ENCODE results near the gene PHF21A.
"Not testable (repeated sequence)": the region's sequence is repeated elsewhere in the genome, so short reads cannot be mapped to it uniquely, and the experiment has no call there.

The PHF21A gene

DNA sequence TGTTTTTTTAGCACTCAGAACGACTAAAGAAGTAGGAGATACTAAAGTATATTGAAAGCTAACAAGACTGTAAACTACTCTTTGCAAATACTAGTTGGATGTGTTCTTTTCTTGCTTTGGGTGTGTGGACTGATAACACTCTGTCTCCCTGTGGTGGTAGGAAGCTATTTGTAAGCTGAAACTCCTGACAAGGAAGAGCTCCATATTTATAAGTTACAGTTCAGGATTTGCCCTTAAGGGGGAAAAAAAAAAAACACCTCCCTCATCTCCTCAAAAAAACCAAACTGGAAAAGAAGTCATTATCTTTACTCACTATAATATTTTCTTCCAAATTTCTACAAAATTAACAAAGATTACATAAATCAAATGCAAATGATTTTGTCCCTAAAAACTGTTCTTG lies 103.9 kb downstream of the PHF21A start:
- Histone ChIP-seq H3K4me1 (ENCODE audit: control insufficient read depth, insufficient read depth, low read length) (peaks cover 7% of the 10 kb centered on the region), H3K27ac (ENCODE audit: insufficient read depth, low read depth, low read length, poor library complexity, severe bottlenecking) (no peak overlapping the region), H3K27me3 (ENCODE audit: control insufficient read depth, insufficient read depth, low read length, poor library complexity, severe bottlenecking) (no peaks in the 10 kb centered on the region), H3K36me3 (ENCODE audit: control insufficient read depth, insufficient read depth, low read length) (no peaks in the 10 kb centered on the region), H3K4me3 (ENCODE audit: insufficient read depth, low read depth, low read length) (no peak overlapping the region), H3K9me3 (ENCODE audit: control insufficient read depth, low read length) (no peaks in the 10 kb centered on the region)
- WGBS, 2 experiments: 100% methylated on average over 1 of the region's 1 CpG; no CpG with 5 or more reads in 1 of the 2 experiments

DNA sequence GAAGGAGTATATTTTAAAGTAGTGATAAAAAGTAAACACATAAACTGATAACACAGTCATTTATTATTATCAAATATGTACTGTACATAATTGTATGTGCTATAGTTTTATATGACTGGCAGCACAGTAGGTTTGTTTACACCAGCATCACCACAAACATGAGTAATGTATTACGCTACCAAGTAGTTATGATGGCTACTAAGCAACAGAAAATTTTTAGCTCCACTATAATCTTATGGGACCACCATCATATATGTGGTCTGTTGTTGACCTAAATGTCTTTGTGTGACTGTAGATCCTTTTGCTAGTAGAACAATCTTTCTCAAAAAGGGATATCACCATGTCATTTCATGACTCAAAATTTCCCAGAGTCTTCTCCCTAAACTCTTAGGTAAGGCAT lies 105.3 kb downstream of the PHF21A start:
- WGBS, 2 experiments: 100% methylated on average over 1 of the region's 1 CpG; no CpG with 5 or more reads in 1 of the 2 experiments
- H3K9me3 ChIP-seq (ENCODE audit: control insufficient read depth, low read length): no peaks in the 10 kb centered on the region

DNA sequence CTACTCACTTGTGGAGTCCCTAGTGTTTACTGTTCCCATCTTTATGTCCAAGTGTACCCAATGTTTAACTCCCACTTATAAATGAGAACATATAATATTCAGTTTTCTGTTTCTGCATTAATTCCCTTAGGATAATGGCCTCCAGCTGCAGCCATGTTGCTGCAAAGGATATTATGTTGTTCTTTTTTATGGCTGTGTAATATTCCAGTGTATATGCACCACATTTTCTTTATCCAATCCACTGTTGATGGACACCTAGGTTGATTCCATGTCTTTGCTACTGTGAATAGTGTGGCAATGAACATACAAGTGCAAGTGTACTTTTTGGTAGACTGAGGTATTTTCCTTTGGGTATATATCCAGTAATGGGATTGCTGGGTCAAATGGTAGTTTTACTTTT lies 107.1 kb downstream of the PHF21A start:
- not testable (repeated sequence) for H3K36me3 ChIP-seq (ENCODE audit: control insufficient read depth, insufficient read depth, low read length); H3K4me3 ChIP-seq (ENCODE audit: insufficient read depth, low read depth, low read length); H3K27me3 ChIP-seq (ENCODE audit: control insufficient read depth, insufficient read depth, low read length, poor library complexity, severe bottlenecking); H3K9me3 ChIP-seq (ENCODE audit: control insufficient read depth, low read length); H3K4me1 ChIP-seq (ENCODE audit: control insufficient read depth, insufficient read depth, low read length); H3K27ac ChIP-seq (ENCODE audit: insufficient read depth, low read depth, low read length, poor library complexity, severe bottlenecking)

More for the DNA sequence above, 105.3 kb downstream of the PHF21A start:
- H3K4me1 ChIP-seq (ENCODE audit: control insufficient read depth, insufficient read depth, low read length): peaks cover 10% of the 10 kb centered on the region
- H3K36me3 ChIP-seq (ENCODE audit: control insufficient read depth, insufficient read depth, low read length): no peaks in the 10 kb centered on the region
- H3K4me3 ChIP-seq (ENCODE audit: insufficient read depth, low read depth, low read length): no peak overlapping the region
- no peaks in the 10 kb centered on the region for H3K27me3 ChIP-seq (ENCODE audit: control insufficient read depth, insufficient read depth, low read length, poor library complexity, severe bottlenecking)
- H3K27ac ChIP-seq (ENCODE audit: insufficient read depth, low read depth, low read length, poor library complexity, severe bottlenecking): no peak overlapping the region

DNA sequence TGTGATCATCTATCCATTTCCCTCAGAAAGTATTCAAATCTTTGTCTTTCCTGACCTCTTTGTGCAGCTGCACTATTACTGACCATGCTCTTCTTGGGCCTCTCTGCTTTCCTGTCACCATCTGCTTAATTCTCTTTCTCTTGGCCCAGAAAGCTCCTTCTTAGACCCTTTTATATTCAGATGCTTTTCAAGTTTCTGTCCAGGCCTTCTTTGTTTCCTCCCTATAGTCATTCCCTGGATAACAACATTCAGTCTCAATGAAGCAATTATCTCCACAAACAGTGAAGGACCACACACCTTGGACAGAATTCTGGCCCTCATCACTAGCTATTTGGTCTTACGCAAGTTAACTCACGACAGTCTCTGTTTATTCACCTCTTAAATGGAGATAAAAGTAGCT lies 109.1 kb downstream of the PHF21A start:
- Histone ChIP-seq H3K36me3 (ENCODE audit: control insufficient read depth, insufficient read depth, low read length) (no peaks in the 10 kb centered on the region), H3K9me3 (ENCODE audit: control insufficient read depth, low read length) (no peaks in the 10 kb centered on the region), H3K4me1 (ENCODE audit: control insufficient read depth, insufficient read depth, low read length) (peaks cover 10% of the 10 kb centered on the region), H3K27ac (ENCODE audit: insufficient read depth, low read depth, low read length, poor library complexity, severe bottlenecking) (no peak overlapping the region), H3K4me3 (ENCODE audit: insufficient read depth, low read depth, low read length) (no peak overlapping the region), H3K27me3 (ENCODE audit: control insufficient read depth, insufficient read depth, low read length, poor library complexity, severe bottlenecking) (no peaks in the 10 kb centered on the region)
- WGBS, 2 experiments: 34 to 44% methylated on average over 2 of the region's 2 CpGs

DNA sequence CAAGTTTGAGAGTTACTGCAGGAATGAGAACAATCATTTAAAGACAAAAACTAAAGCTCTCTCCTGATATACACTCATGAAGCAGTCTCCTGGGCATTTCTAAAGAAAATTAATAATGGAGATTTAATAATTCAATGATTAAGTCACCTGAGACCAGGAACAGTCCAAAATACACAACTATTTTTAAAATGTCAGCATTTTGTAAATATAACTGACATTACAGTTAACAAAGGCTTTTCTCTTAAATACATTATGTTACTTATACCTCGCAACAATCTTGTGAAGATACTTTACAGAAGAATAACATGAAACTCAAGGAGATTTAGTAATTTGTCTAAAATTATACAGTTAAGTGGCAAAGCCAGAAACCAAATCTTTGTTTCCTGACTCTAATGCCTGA lies 111.2 kb downstream of the PHF21A start:
- no peaks in the 10 kb centered on the region for H3K27me3 ChIP-seq (ENCODE audit: control insufficient read depth, insufficient read depth, low read length, poor library complexity, severe bottlenecking)
- H3K36me3 ChIP-seq (ENCODE audit: control insufficient read depth, insufficient read depth, low read length): no peaks in the 10 kb centered on the region
- WGBS, 2 experiments: 83 to 100% methylated on average over 1 of the region's 1 CpG
- H3K4me3 ChIP-seq (ENCODE audit: insufficient read depth, low read depth, low read length): no peak overlapping the region
- H3K9me3 ChIP-seq (ENCODE audit: control insufficient read depth, low read length): no peaks in the 10 kb centered on the region
- no peak overlapping the region for H3K27ac ChIP-seq (ENCODE audit: insufficient read depth, low read depth, low read length, poor library complexity, severe bottlenecking)
- peaks cover 10% of the 10 kb centered on the region for H3K4me1 ChIP-seq (ENCODE audit: control insufficient read depth, insufficient read depth, low read length)

DNA sequence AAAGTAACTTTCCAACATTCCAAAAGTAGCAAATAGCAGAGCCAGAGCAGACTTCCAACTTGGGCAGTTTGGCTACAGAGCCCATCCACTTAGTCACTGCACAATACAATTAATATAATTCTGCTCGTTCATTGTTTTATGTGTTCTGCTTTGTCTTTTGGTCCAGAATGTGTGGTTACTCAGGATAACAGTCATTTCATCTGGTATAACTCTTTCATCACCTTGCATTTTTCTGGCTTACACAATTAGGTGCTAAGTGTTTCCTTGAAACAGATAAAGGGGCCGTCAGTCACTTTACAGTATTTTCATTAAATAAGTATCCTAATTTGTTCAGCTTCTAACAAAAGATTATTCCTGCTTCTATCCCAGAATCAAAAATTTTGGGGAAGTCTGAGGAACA lies 111.6 kb downstream of the PHF21A start:
- no peak overlapping the region for H3K27ac ChIP-seq (ENCODE audit: insufficient read depth, low read depth, low read length, poor library complexity, severe bottlenecking)
- H3K4me1 ChIP-seq (ENCODE audit: control insufficient read depth, insufficient read depth, low read length): peaks cover 10% of the 10 kb centered on the region
- 86 to 94% methylated on average over 2 of the region's 2 CpGs for WGBS, 2 experiments
- no peak overlapping the region for H3K4me3 ChIP-seq (ENCODE audit: insufficient read depth, low read depth, low read length)
- no peaks in the 10 kb centered on the region for H3K27me3 ChIP-seq (ENCODE audit: control insufficient read depth, insufficient read depth, low read length, poor library complexity, severe bottlenecking)
- H3K36me3 ChIP-seq (ENCODE audit: control insufficient read depth, insufficient read depth, low read length): no peaks in the 10 kb centered on the region
- no peaks in the 10 kb centered on the region for H3K9me3 ChIP-seq (ENCODE audit: control insufficient read depth, low read length)

DNA sequence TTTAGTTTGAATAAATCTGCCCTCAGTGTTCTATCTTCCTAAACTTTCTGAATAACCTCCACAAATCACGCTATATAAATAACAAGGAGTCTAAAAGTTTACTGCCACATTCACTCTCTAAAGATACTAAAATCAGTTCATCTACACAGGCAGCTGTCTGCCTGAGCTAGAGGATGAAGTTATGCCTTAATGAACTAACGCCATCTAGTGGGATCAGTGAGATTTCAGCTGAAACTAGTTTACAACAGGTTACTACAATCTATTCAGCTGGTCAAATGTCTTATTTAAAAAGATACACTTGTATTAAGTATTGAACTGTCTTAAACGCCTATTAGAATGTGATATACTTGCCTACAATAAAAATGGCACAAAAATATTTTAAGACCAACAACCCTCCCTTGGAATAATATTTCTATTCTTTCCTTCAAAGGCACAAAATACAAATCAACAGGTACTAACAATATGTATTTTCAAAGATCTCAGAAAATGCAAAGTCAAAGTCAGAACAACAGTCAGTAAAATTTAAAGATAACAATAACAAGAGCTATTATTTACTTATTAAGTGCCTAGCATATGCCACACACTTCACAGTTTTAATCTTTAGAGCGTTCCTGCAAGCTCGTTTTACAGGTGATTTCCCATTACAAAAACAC lies 114.7 kb downstream of the PHF21A start:
- Histone ChIP-seq H3K9me3 (ENCODE audit: control insufficient read depth, low read length) (no peaks in the 10 kb centered on the region), H3K4me3 (ENCODE audit: insufficient read depth, low read depth, low read length) (no peak overlapping the region), H3K4me1 (ENCODE audit: control insufficient read depth, insufficient read depth, low read length) (peaks cover 7% of the 10 kb centered on the region), H3K36me3 (ENCODE audit: control insufficient read depth, insufficient read depth, low read length) (no peaks in the 10 kb centered on the region), H3K27me3 (ENCODE audit: control insufficient read depth, insufficient read depth, low read length, poor library complexity, severe bottlenecking) (no peaks in the 10 kb centered on the region), H3K27ac (ENCODE audit: insufficient read depth, low read depth, low read length, poor library complexity, severe bottlenecking) (no peak overlapping the region)
- WGBS, 2 experiments: 48 to 54% methylated on average over 4 of the region's 5 CpGs

DNA sequence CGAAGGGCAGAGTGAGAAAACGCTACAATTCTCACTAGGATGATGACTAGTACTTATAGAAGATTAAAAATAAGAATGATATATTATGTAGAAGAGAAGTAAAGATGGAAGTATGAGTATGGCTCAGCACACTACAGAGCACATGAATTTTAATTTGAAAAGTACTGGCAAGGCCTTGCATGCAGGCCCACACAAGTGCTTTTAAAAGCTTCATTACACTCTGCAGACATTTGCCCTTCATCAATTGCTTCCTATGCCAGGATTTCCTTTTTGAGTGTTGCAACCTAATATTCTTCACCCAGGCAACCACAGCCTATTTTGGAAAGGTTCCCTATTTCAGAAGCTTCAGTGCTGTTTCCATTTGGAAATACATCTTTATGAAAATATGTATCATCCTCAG lies 117.7 kb downstream of the PHF21A start:
- no peaks in the 10 kb centered on the region for H3K27me3 ChIP-seq (ENCODE audit: control insufficient read depth, insufficient read depth, low read length, poor library complexity, severe bottlenecking)
- H3K4me1 ChIP-seq (ENCODE audit: control insufficient read depth, insufficient read depth, low read length): peaks cover 7% of the 10 kb centered on the region
- no peak overlapping the region for H3K27ac ChIP-seq (ENCODE audit: insufficient read depth, low read depth, low read length, poor library complexity, severe bottlenecking)
- WGBS, 2 experiments: 87 to 94% methylated on average over 2 of the region's 2 CpGs
- H3K4me3 ChIP-seq (ENCODE audit: insufficient read depth, low read depth, low read length): no peak overlapping the region
- H3K9me3 ChIP-seq (ENCODE audit: control insufficient read depth, low read length): no peaks in the 10 kb centered on the region
- no peaks in the 10 kb centered on the region for H3K36me3 ChIP-seq (ENCODE audit: control insufficient read depth, insufficient read depth, low read length)

DNA sequence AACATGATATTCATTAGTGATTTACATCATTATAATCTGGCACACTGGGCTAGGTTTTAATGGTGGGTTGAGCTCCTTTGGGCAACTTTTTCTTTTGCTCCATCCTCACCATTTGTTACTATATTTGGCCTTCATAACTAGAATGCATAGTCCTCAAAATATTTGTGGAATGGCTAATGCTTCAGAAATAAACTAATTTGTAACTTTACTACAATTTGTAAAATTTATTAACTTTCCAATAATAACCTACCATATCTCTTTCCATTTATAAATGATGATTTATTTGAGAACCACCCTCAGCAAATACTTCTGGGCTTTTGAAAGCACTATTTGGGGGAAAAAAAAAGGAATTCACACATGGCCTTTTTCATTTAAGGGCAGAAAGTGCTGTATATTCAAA lies 119.1 kb downstream of the PHF21A start:
- H3K4me3 ChIP-seq (ENCODE audit: insufficient read depth, low read depth, low read length): no peak overlapping the region
- peaks cover 10% of the 10 kb centered on the region for H3K4me1 ChIP-seq (ENCODE audit: control insufficient read depth, insufficient read depth, low read length)
- no peak overlapping the region for H3K27ac ChIP-seq (ENCODE audit: insufficient read depth, low read depth, low read length, poor library complexity, severe bottlenecking)
- no peaks in the 10 kb centered on the region for H3K27me3 ChIP-seq (ENCODE audit: control insufficient read depth, insufficient read depth, low read length, poor library complexity, severe bottlenecking)
- H3K9me3 ChIP-seq (ENCODE audit: control insufficient read depth, low read length): no peaks in the 10 kb centered on the region
- H3K36me3 ChIP-seq (ENCODE audit: control insufficient read depth, insufficient read depth, low read length): no peaks in the 10 kb centered on the region

DNA sequence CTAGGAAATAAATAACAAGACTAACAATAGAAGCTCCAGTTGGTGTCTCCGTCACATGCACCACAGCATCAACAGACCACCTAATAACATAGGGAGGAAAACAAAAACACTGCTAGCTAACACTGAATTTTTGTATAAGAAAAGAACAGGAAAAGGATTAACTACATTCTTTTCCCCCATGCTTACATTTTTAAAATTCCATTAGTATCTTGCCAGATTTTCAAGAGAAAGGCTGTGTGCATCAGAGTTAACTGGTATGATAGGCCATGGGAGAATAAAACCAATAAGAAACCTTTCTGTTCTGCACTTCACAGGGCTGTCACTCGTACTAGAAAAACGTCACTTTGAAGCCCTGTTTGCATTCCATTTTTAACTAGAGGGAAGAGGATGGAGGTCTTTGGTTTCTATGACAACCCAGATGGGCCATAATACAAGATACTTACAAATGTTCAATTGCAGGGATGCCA lies 119.8 kb downstream of the PHF21A start:
- Histone ChIP-seq H3K4me1 (ENCODE audit: control insufficient read depth, insufficient read depth, low read length) (peaks cover 10% of the 10 kb centered on the region), H3K27me3 (ENCODE audit: control insufficient read depth, insufficient read depth, low read length, poor library complexity, severe bottlenecking) (no peaks in the 10 kb centered on the region), H3K4me3 (ENCODE audit: insufficient read depth, low read depth, low read length) (no peak overlapping the region), H3K9me3 (ENCODE audit: control insufficient read depth, low read length) (no peaks in the 10 kb centered on the region), H3K27ac (ENCODE audit: insufficient read depth, low read depth, low read length, poor library complexity, severe bottlenecking) (no peak overlapping the region), H3K36me3 (ENCODE audit: control insufficient read depth, insufficient read depth, low read length) (no peaks in the 10 kb centered on the region)
- WGBS, 2 experiments: 30 to 33% methylated on average over 3 of the region's 3 CpGs

DNA sequence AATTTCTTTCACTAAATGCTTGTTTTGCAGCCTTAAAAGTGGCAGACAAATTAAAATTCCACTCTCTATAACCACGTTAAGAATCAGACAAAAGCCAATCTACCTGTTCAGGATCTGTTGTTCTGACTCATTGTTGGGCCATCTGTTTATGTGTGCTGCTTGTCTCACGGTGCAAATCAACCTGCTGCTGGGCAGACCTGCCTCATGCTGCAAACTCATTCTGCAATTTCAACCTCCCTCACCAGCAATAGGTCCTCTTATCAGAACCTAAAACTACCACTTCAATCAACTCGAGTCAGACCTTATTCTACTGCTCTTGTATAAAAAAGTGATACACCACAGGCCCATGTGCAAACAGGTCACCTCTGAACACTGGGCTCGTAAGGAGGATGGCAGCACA lies 123.7 kb downstream of the PHF21A start:
- Histone ChIP-seq H3K4me1 (ENCODE audit: control insufficient read depth, insufficient read depth, low read length) (peaks cover 22% of the 10 kb centered on the region), H3K27me3 (ENCODE audit: control insufficient read depth, insufficient read depth, low read length, poor library complexity, severe bottlenecking) (no peaks in the 10 kb centered on the region), H3K9me3 (ENCODE audit: control insufficient read depth, low read length) (no peaks in the 10 kb centered on the region), H3K27ac (ENCODE audit: insufficient read depth, low read depth, low read length, poor library complexity, severe bottlenecking) (no peak overlapping the region), H3K36me3 (ENCODE audit: control insufficient read depth, insufficient read depth, low read length) (no peaks in the 10 kb centered on the region), H3K4me3 (ENCODE audit: insufficient read depth, low read depth, low read length) (no peak overlapping the region)
- 55 to 61% methylated on average over 4 of the region's 4 CpGs for WGBS, 2 experiments
